ENCODE results near the gene CAST.
A peak's percentile ranks its signal among the peaks of the same experiment; 100 is the strongest.

Gene CAST

GRCh38 chr5:96680759-96681470 is 18.7 kb downstream of the CAST start:
- DNase-seq (ENCODE audit: low read depth) = peak; percentile 54
- H3K4me3 ChIP-seq (ENCODE audit: low read depth, low read length) = no peak overlapping the region
- no peak for TF ChIP-seq CTCF (conservative IDR thresholded peaks at IDR 0.05; ENCODE audit: low read depth, low read length)

- peak; percentile 40 for DNase-seq (ENCODE audit: low read depth)
- no peak for TF ChIP-seq CTCF (conservative IDR thresholded peaks at IDR 0.05; ENCODE audit: low read depth, low read length)
- no peak overlapping the region for H3K4me3 ChIP-seq (ENCODE audit: low read depth, low read length)
Observed at GRCh38 chr5:96683392-96683791, 21.2 kb downstream of the CAST start.

GRCh38 chr5:96683810-96684209 is 21.6 kb downstream of the CAST start:
- no peak for TF ChIP-seq CTCF (conservative IDR thresholded peaks at IDR 0.05; ENCODE audit: low read depth, low read length)
- no peak for DNase-seq (ENCODE audit: low read depth)

GRCh38 chr5:96687080-96687479 is 24.9 kb downstream of the CAST start:
- no peak overlapping the region for H3K4me3 ChIP-seq (ENCODE audit: low read depth, low read length)
- no peak for DNase-seq (ENCODE audit: low read depth)
- TF ChIP-seq CTCF (conservative IDR thresholded peaks at IDR 0.05; ENCODE audit: low read depth, low read length) = no peak

More at GRCh38 chr5:96683810-96684209, 21.6 kb downstream of the CAST start:
- H3K4me3 ChIP-seq (ENCODE audit: low read depth, low read length) = no peak overlapping the region

- peak; percentile 87 for DNase-seq (ENCODE audit: low read depth)
- H3K4me3 ChIP-seq (ENCODE audit: low read depth, low read length) = peak overlapping the region; percentile 28
- TF ChIP-seq CTCF (conservative IDR thresholded peaks at IDR 0.05; ENCODE audit: low read depth, low read length) = peak; percentile 67
Observed at GRCh38 chr5:96687812-96688453, 25.8 kb downstream of the CAST start.

- no peak for DNase-seq (ENCODE audit: low read depth)
- no peak for TF ChIP-seq CTCF (conservative IDR thresholded peaks at IDR 0.05; ENCODE audit: low read depth, low read length)
- no peak overlapping the region for H3K4me3 ChIP-seq (ENCODE audit: low read depth, low read length)
Observed at GRCh38 chr5:96690861-96691260, 28.7 kb downstream of the CAST start.

Measured in choroid plexus epithelial cell (primary cell).